HG02610 (cell line): ENCODE data around the gene GRK1.

Experiments used
- ATAC-seq: cut with Tn5 transposase; IDR thresholded peaks from one replicate; pipeline ENCODE4 v1.9.1; 2021; ENCODE audit warnings: mild to moderate bottlenecking, moderate library complexity; ENCODE audit not compliant: unreplicated experiment

The GRK1 gene

GRCh38 chr13:113649212-113649611 is 17.8 kb upstream of the GRK1 start:
- ATAC-seq = no peak

GRCh38 chr13:113650275-113650674 is 16.7 kb upstream of the GRK1 start:
- ATAC-seq = no peak

- no peak for ATAC-seq
Measured at GRCh38 chr13:113650731-113651148, 16.3 kb upstream of the GRK1 start.

- ATAC-seq = no peak
Measured at GRCh38 chr13:113651511-113652403, 15.3 kb upstream of the GRK1 start.

- ATAC-seq = no peak
Measured at GRCh38 chr13:113652404-113653263, 14.4 kb upstream of the GRK1 start.

GRCh38 chr13:113653264-113654174 is 13.5 kb upstream of the GRK1 start:
- ATAC-seq = no peak

GRCh38 chr13:113654175-113654560 is 12.9 kb upstream of the GRK1 start:
- ATAC-seq = no peak

GRCh38 chr13:113654591-113655345 is 12.3 kb upstream of the GRK1 start:
- ATAC-seq = no peak

- ATAC-seq = no peak
Measured at GRCh38 chr13:113655346-113656002, 11.5 kb upstream of the GRK1 start.

GRCh38 chr13:113656003-113656588 is 10.9 kb upstream of the GRK1 start:
- no peak for ATAC-seq

- no peak for ATAC-seq
Measured at GRCh38 chr13:113656831-113657671, 10.0 kb upstream of the GRK1 start.

GRCh38 chr13:113657851-113658741 is 8.9 kb upstream of the GRK1 start, which contains the start of gene ATP4B:
Gene ATP4B (minus strand): TSS chr13:113658198. CDS start chr13:113658144, 54 bp downstream.
- no peak for ATAC-seq

GRCh38 chr13:113658836-113659235 is 8.2 kb upstream of the GRK1 start:
- ATAC-seq = no peak

- ATAC-seq = no peak
Measured at GRCh38 chr13:113659337-113659736, 7.7 kb upstream of the GRK1 start.

- no peak for ATAC-seq
Measured at GRCh38 chr13:113660066-113660465, 7.0 kb upstream of the GRK1 start.

- no peak for ATAC-seq
Measured at GRCh38 chr13:113661509-113661908, 5.5 kb upstream of the GRK1 start.

- no peak for ATAC-seq
Measured at GRCh38 chr13:113663934-113664333, 3.1 kb upstream of the GRK1 start.
